ENCODE results near the gene ITCH. TPM values are rescaled to one million over a fixed set of nuclear protein-coding genes. Genes with fewer than 3 reads are reported as not detected.
"Not testable (repeated sequence)": the region's sequence is repeated elsewhere in the genome, so short reads cannot be mapped to it uniquely, and the experiment has no call there.

The ITCH gene
- total and polyA plus RNA-seq, 2 experiments from 2014 or later = 22.1 to 61.2 TPM

DNA sequence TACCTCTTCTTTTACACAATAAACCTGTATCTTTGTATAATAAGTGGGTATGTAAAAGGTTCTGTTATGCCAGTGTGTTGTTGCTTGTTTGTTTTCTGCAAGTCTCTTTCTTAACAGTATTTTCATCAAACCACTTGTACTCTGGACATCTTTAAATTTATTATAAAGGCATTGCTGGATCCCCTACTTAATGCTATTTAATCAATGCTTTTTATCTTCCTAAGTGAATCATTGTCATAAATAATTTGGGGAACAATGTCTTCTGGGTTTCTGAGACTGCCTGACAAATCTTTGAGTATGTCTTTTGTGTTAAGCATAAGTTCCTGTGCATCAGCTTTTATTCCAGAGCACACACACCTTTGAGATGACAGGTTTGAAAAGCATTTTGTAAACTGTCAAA is 64.7 kb downstream of the ITCH start:
- H3K4me2 ChIP-seq = no peak overlapping the region
- H3K9me3 ChIP-seq (ENCODE audit: low read depth) = no peaks in the 10 kb centered on the region
- no peak overlapping the region for H2AFZ ChIP-seq
- peaks cover 11% of the 10 kb centered on the region for H4K20me1 ChIP-seq (ENCODE audit: insufficient read depth, poor library complexity, severe bottlenecking)
- TF ChIP-seq EZH2phosphoT487 (IDR thresholded peaks at IDR 0.05; ENCODE audit: low read depth, severe bottlenecking, unreplicated experiment) (no peak), EZH2 (IDR thresholded peaks at IDR 0.05; ENCODE audit: borderline replicate concordance) (no peak)
- TF ChIP-seq, protein P1, sequence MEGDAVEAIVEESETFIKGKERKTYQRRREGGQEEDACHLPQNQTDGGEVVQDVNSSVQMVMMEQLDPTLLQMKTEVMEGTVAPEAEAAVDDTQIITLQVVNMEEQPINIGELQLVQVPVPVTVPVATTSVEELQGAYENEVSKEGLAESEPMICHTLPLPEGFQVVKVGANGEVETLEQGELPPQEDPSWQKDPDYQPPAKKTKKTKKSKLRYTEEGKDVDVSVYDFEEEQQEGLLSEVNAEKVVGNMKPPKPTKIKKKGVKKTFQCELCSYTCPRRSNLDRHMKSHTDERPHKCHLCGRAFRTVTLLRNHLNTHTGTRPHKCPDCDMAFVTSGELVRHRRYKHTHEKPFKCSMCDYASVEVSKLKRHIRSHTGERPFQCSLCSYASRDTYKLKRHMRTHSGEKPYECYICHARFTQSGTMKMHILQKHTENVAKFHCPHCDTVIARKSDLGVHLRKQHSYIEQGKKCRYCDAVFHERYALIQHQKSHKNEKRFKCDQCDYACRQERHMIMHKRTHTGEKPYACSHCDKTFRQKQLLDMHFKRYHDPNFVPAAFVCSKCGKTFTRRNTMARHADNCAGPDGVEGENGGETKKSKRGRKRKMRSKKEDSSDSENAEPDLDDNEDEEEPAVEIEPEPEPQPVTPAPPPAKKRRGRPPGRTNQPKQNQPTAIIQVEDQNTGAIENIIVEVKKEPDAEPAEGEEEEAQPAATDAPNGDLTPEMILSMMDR (IDR thresholded peaks at IDR 0.05; ENCODE audit: poor library complexity) = no peak
- no peak overlapping the region for H3K4me3 ChIP-seq
- H3K79me2 ChIP-seq = peaks cover 68% of the 10 kb centered on the region
- no peaks in the 10 kb centered on the region for H3K9me2 ChIP-seq (replicated peaks; ENCODE audit: insufficient read depth)
- no peak for DNase-seq (ENCODE audit: low spot score)
- H3K36me3 ChIP-seq (replicated peaks; ENCODE audit: insufficient read depth, low read depth) = peaks cover 8% of the 10 kb centered on the region
- no peaks in the 10 kb centered on the region for H3K27me3 ChIP-seq
- H3K4me1 ChIP-seq (ENCODE audit: insufficient read depth) = no peaks in the 10 kb centered on the region
- H3K27ac ChIP-seq = no peak overlapping the region

DNA sequence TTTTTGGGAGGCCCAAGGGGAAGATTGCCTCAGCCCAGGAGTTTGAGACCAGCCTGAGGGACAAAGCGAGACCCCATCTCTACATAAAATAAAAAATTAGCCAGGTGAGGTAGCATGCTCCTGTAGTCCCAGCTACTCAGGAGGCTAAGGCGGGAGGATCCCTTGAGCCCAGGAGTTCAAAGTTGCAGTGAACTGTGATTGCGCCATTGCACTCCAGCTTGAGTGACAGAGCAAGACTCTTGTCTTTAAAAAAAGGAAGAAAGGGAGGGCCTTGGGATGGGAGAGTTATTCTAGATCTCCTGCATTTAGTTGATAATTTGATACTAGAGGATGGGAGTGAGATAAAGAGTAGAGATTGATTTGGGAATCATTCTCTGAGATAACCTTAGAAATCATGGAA is 68.1 kb downstream of the ITCH start:
- 93% methylated on average over 3 of the region's 3 CpGs for WGBS (ENCODE audit: low lambda C conversion rate, missing lambda C conversion rate)
- Histone ChIP-seq H3K9me3 (ENCODE audit: low read depth) (no peaks in the 10 kb centered on the region), H3K27me3 (no peaks in the 10 kb centered on the region), H3K4me3 (no peak overlapping the region), H3K9me2 (replicated peaks; ENCODE audit: insufficient read depth) (no peaks in the 10 kb centered on the region), H3K4me2 (no peak overlapping the region), H4K20me1 (ENCODE audit: insufficient read depth, poor library complexity, severe bottlenecking) (peaks cover 11% of the 10 kb centered on the region), H2AFZ (no peak overlapping the region), H3K79me2 (peaks cover 57% of the 10 kb centered on the region), H3K36me3 (replicated peaks; ENCODE audit: insufficient read depth, low read depth) (no peaks in the 10 kb centered on the region), H3K27ac (no peak overlapping the region), H3K4me1 (ENCODE audit: insufficient read depth) (no peaks in the 10 kb centered on the region)
- TF ChIP-seq, protein P1 (IDR thresholded peaks at IDR 0.05; ENCODE audit: poor library complexity) = no peak
- TF ChIP-seq EZH2phosphoT487 (IDR thresholded peaks at IDR 0.05; ENCODE audit: low read depth, severe bottlenecking, unreplicated experiment) = no peak
- TF ChIP-seq EZH2 (IDR thresholded peaks at IDR 0.05; ENCODE audit: borderline replicate concordance) = no peak
- no peak for DNase-seq (ENCODE audit: low spot score)

DNA sequence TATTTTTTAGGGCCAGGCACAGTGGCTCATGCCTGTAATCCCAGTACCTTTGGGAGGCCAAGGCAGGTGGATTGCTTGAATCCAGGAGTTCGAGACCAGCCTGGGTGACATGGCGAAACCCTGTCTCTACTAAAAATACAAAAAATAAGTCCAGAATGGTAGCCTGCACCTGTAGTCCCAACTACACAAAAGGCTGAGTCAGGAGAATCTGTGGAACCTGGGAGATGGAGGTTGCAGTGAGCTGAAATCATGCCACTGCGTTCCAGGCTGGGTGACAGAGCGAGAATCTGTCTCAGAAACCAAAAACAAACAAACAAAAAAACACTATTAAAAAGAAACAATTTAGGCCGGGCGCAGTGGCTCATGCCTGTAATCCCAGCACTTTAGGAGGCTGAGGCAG is 69.6 kb downstream of the ITCH start:
- not testable (repeated sequence) for H3K4me2 ChIP-seq; H3K4me1 ChIP-seq (ENCODE audit: insufficient read depth); H3K4me3 ChIP-seq; DNase-seq (ENCODE audit: low spot score); H2AFZ ChIP-seq; H3K27me3 ChIP-seq; H3K36me3 ChIP-seq (replicated peaks; ENCODE audit: insufficient read depth, low read depth); H3K27ac ChIP-seq; H3K9me2 ChIP-seq (replicated peaks; ENCODE audit: insufficient read depth); H4K20me1 ChIP-seq (ENCODE audit: insufficient read depth, poor library complexity, severe bottlenecking); H3K9me3 ChIP-seq (ENCODE audit: low read depth)
- WGBS (ENCODE audit: low lambda C conversion rate, missing lambda C conversion rate) = 97% methylated on average over 6 of the region's 6 CpGs
- peaks cover 50% of the 10 kb centered on the region for H3K79me2 ChIP-seq

DNA sequence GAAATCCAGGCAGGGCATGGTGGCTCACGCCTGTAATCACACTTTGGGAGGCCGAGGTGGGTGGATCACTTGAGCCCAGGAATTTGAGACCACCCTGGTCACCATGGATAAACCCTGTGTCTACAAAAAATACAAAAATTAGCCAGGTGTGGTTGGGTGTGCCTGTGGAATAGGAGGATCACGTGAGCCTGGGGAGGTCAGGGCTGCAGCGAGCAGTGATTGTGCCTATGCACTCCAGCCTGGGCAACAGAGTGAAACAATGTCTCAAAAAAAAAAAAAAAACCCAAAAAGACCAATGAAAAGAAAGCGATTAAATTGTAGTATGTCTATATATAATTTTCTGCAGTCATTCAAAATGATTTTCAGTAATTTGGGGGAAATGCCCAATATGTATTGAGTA is 70.3 kb downstream of the ITCH start:
- no peaks in the 10 kb centered on the region for H3K36me3 ChIP-seq (replicated peaks; ENCODE audit: insufficient read depth, low read depth)

More for the DNA sequence above, 70.3 kb downstream of the ITCH start:
- 97% methylated on average over 5 of the region's 5 CpGs for WGBS (ENCODE audit: low lambda C conversion rate, missing lambda C conversion rate)
- no peaks in the 10 kb centered on the region for H3K9me3 ChIP-seq (ENCODE audit: low read depth)
- peaks cover 45% of the 10 kb centered on the region for H3K79me2 ChIP-seq
- H2AFZ ChIP-seq = no peak overlapping the region
- H3K27ac ChIP-seq = no peak overlapping the region
- no peak overlapping the region for H3K4me2 ChIP-seq
- H3K4me1 ChIP-seq (ENCODE audit: insufficient read depth) = no peaks in the 10 kb centered on the region
- H3K9me2 ChIP-seq (replicated peaks; ENCODE audit: insufficient read depth) = no peaks in the 10 kb centered on the region
- H4K20me1 ChIP-seq (ENCODE audit: insufficient read depth, poor library complexity, severe bottlenecking) = peaks cover under 1% of the 10 kb centered on the region
- no peak for DNase-seq (ENCODE audit: low spot score)
- TF ChIP-seq EZH2phosphoT487 (IDR thresholded peaks at IDR 0.05; ENCODE audit: low read depth, severe bottlenecking, unreplicated experiment) = no peak
- TF ChIP-seq, protein P1 (IDR thresholded peaks at IDR 0.05; ENCODE audit: poor library complexity) = no peak
- TF ChIP-seq EZH2 (IDR thresholded peaks at IDR 0.05; ENCODE audit: borderline replicate concordance) = no peak
- H3K4me3 ChIP-seq = no peak overlapping the region
- H3K27me3 ChIP-seq = no peaks in the 10 kb centered on the region
